HG02970 (cell line): ENCODE results near the gene TMEM132D.

Source experiments
- ATAC-seq: cut with Tn5 transposase; IDR thresholded peaks from one replicate; pipeline ENCODE4 v1.9.1; 2021; ENCODE audit warnings: mild to moderate bottlenecking, moderate library complexity, moderate number of reproducible peaks; ENCODE audit not compliant: unreplicated experiment, low FRiP score

The TMEM132D gene

GRCh38 chr12:129084875-129085826 is 818.7 kb downstream of the TMEM132D start:
- no peak for ATAC-seq

DNA sequence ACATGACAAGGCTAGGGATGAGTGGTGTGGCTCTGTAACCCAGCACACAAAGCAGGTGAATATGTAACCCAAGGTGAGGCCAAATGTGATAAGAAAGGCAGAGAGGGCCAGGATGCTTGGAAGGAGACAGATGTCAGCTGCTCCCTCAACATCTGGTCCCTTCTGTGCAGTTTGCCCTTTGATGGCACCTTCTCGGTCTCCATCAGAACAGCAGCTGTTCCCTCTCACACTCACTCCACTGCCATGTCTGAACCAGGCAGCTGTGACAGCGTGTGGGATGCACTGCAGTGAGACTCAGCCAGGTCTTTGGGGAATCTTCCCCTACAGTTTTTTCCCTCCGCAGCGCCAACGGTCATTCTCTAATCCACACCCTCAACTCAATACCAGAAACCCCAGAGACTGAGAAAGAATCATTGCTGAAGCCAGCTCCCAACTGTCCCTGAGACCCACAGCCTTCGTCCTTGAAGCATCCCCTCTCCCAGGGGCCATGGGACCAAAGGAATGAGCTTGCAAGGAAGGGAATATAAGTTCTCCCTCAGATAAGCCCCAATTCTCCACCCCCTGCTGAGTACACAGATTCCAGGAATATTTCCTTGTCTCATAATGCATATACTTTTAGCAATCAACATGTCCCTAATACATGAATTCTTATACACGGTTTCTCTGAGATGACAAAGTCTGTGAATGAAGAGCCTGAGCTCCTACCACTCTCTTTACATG is 820.5 kb downstream of the TMEM132D start:
- ATAC-seq = no peak

GRCh38 chr12:129082441-129082840 is 821.4 kb downstream of the TMEM132D start:
- no peak for ATAC-seq

DNA sequence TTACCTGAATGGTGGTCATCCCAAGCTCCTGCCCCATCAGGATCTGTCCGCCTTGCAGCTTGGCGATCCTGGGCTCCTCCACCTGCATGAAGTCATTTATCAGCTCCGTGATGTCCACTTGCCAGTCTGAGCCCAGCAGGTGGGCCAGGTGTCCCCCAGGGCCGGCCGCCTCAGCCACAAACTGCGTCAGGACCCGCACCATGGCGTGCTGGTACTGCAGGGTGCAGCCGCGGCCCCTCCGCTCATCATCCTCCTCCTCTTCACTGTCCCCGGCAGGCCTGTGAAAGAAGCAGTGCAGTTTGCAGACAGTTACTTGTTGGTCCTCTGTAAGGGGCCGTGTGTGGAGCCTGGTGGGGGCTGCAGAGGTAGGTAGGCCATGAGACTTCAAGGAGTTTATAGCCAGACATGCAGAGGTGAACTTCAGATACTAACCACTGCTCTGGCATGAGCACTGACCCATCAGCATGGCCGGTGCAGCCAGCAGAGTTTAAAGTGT is 822.0 kb downstream of the TMEM132D start:
- no peak for ATAC-seq

GRCh38 chr12:129080821-129081220 is 823.0 kb downstream of the TMEM132D start:
- ATAC-seq = no peak

DNA sequence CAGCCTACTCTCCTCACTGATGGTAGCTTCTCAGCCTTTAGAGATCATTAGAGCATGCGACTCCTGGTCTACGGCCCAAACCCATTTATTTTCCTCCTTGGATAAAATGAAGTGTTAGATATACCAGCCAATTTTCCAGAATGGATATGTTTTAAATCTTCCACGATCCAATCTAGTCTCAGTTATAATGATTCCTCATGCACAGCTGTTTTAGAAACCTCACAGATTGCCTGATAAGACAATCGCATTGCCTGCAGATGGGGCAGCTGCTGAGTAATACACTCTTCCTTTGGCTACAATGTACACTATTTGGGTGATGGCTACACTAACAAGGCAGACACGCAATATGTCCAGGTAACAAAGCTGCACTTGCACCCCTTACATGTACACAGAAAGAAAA is 823.4 kb downstream of the TMEM132D start:
- no peak for ATAC-seq

GRCh38 chr12:129079719-129080118 is 824.1 kb downstream of the TMEM132D start:
- ATAC-seq = no peak

- ATAC-seq = no peak
These were observed 827.1 kb downstream of the TMEM132D start for GRCh38 chr12:129076441-129077320.

DNA sequence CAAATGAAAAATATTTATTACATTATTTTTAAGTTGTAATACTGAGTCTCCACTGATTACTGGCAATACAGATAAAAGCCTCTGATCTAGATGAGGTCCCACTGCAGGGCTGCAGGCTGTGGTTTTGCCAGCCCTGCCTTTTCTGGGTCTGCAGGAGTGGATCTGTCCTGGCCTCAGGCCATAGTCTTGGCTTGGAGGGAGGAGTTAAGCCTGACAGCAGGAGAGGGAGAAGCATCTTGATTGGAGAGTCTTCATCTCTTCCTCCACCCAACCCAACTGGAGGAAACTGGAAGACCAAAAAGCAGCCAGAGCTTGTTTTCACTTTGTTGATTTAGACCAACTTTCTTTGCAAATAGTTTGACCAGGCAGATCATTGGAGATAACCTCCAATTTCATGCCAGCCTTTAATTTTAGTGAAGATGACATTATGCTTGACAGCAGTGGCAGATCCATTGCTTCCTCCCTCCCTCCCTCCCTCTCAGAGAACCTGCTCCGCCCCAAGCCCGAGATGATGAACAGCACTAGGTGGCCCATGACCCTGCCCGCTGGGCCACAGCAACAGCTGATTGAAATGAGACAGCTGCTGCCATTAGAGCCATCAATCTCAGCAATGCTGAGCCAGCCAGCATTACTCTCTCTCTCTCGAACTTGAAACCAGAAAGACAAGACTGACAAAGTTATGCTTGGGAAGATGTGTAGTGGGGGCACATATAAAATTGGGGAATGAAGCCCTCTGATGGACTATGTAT is 828.2 kb downstream of the TMEM132D start:
- ATAC-seq = no peak

DNA sequence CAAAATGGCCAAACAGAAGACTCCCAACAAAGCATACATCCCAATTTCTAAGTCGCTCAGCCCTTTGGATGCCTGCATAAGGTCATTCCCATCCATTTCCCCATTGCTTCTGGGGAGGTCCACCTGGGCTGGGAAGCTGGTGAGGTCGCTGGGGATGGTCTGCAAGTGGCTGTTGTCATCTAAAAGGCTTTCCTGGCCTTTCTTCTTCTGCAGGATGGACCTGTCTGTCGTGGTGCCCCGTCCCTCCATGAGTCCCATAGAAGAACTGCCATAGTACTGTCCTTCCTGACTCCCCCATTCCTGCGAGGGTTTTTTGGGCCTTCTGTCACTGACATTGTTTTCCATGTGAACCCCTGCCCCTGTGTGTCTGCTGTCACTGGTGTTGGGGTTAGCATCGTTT is 829.4 kb downstream of the TMEM132D start:
- no peak for ATAC-seq

DNA sequence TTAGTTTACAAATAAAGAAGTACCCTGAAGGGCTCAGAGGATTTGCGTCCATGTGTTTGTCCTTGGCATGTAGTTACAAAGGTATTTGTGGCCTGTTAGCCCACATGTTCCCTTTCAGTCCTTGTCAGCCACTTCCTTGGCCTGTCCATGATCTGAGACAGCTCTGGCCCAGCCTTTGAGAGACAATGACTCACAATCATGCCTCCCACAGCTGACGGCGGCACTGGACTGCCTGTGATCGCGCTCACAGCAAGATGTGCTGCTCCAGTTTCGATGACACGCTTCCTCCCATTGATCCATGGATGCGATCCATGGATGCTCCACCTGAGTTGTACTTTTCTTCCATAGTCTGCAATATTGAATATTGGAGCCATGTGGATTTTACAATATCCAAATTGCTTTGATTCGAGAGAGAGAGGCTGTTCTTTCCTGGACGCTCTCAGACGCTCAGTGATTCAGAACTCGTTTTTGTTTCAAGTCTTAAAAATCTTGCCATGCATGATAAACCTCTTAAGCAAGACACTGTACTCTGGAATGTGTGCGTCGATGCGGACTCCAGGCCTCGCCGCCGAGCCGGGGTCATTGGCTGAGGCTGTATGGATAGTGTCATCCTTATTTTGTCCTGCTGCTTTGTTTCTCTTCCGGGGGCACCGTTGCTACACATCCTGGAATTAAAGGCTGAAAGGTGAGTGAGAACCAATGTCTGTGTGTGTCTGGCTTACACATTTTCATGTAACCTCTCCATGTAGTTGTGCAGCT is 830.5 kb downstream of the TMEM132D start:
- no peak for ATAC-seq

DNA sequence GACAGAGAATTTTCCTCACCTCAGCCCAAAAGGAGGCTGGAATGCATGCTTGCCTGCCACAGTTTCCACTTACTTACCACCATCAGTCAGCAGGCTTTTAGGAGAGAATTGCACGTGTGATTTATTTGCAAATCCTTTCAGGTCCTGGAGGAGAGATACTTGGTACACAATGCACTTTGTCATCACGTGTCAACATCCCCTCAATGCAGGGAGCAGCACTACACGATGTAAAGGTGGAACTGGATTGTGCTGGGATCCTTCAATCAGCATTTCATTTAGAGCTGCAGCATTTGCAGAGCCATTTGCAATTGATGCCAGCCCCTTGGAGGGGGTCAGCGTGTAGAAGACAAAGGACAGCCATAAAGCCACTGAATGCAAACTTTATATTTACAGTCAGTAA is 832.5 kb downstream of the TMEM132D start:
- no peak for ATAC-seq

DNA sequence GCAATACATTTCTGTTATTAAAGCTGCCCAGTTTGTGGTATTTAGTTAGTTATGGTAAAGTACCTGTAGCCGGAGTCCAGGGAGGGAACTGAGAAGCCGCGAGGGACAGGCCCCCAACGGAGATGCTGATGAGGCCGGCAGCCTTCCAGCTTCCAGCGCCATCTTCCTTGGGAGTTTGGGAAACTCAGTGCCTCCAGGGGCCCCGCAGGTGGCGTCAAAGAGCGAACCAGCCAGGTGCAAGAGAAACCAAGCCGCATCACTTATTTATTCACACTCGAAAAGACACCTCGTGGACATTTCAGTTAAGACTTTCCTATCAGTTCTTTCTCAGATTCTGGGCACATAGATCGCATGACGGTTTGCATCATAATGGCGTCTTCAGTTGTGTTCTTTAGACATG is 833.9 kb downstream of the TMEM132D start:
- no peak for ATAC-seq

DNA sequence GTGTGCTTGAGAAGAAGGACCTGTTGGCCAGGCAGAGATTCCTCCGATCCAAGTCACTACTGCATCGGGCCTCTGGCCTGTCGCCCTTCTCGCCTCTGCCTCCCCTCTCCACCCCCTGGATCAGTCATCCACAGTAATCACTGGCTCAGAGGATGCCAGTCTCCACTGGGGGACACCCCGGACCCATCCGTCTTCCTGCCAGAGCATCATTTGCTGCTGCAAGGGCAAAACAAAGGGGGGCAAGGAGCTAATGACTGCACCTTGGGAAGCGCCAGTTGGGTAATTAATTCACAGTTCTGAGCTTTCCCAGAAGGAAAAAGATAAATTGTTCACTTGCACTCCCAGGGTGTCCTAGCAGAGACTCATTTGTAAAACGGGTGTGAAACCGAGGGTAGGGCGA is 835.1 kb downstream of the TMEM132D start:
- ATAC-seq = no peak

DNA sequence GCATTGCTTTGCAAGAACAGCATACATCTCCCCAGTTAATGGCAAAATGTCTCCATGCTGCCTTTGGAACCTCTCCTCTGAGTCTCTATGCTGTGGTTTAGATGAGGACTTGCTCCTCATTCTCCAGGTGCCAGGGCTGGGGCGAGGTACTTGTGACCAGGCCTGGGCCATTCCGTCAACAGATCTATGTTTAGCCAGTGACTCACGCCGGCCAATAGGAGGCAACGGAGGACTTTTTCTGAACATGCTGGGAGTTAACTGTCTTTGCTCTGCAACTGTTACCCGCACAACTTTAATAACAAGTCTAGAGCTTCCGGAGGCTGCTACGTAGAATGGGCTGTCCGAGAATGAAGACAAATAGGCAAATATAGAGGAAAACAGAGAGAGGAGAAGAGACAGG is 836.3 kb downstream of the TMEM132D start:
- no peak for ATAC-seq

DNA sequence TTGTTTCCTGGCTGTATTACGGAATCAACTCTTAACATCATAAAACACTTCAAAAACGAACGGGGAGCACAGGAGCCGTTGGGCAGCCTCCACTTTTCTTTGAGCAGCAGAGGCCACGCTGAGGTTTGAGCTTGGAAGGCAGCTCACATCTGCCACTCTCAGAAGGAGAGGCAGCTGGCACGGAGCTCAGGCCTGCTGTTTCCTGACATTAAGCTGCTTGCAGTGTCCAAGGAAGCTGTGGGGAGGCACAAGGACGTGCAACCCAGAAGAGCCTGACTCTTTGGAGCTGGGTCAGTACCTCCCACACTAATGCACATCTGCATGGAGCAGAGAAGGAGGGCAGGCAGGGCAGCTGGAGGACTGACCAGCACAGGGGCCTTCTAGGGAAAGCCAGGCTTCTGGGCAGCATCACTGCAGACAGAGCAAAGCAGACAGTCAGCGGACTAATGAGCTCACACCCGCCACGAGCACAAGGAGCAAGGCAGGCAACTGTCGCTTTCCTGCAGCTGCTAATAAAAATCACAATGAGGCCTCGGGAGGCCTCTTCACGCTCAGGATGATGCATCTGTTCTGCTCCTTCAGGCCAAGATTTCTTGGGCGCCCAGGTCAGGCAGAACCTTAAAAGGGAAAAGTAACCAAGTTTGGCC is 839.5 kb downstream of the TMEM132D start:
- no peak for ATAC-seq

- ATAC-seq = no peak
These were observed 840.2 kb downstream of the TMEM132D start for GRCh38 chr12:129063600-129063999.

DNA sequence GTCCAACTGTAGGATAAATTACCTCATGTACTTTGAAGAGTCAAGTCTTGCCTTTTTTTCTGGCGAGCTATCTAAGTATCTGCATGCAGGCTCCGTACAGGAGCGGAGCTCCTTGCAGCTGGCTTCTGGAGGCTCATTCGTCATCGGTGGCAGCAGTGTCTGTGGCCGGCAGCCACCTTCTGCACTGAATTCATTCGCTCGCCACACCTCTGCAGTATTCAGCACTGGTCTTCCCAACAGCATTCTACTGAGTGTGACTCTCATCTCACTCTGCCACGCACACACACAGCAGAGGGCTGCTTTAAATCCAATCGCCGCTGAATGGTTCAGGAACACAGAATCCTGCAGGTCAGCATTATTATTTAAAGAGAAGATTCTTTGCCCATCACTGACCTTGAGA is 850.6 kb downstream of the TMEM132D start:
- no peak for ATAC-seq

DNA sequence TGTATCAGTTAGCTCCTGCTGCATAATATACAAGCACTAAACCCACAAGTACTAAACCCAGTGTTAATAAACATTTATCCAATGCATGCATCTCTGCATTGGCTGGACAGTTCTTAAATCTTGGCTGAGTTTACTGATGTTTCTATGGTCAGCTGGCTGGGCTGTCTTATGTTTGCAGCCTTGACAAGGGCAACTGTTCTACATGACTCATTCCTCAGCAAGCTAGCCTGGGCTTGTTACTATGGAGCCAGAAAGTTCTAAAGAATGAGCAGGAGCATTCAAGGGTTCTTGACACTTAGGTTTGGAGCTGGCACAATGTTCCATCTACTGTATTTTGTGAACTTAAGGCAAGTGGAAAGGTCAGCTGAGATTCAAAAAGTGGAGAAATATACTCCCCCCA is 851.5 kb downstream of the TMEM132D start:
- ATAC-seq = no peak
